ENCODE results near the gene CHRM4. TPM values are rescaled to one million over a fixed set of nuclear protein-coding genes. Genes with fewer than 3 reads are reported as not detected.

CHRM4 gene
- total and polyA plus RNA-seq, 2 of the 13 experiments (the other 11 are each of a cell fraction or from before 2014, with no cell fraction given): 0.13 to 0.21 TPM

GRCh38 chr11:46380340-46381047, 11.1 kb downstream of the CHRM4 start (continued):
- TF ChIP-seq SAP130 (CRISPR knock-in tag; IDR thresholded peaks at IDR 0.05; ENCODE audit: low read depth) (peak; percentile 90), MEIS1 (CRISPR knock-in tag; IDR thresholded peaks at IDR 0.05; ENCODE audit: borderline replicate concordance) (no peak), HOXD1 (CRISPR knock-in tag; IDR thresholded peaks at IDR 0.05) (no peak), MIXL1 (CRISPR knock-in tag; IDR thresholded peaks at IDR 0.05) (no peak), ZNF563 (CRISPR knock-in tag; IDR thresholded peaks at IDR 0.05) (no peak), ZNF891 (CRISPR knock-in tag; IDR thresholded peaks at IDR 0.05) (no peak), ZNF574 (CRISPR knock-in tag; IDR thresholded peaks at IDR 0.05) (no peak; the same call in none of the 2 replicates), ADNP (CRISPR knock-in tag; IDR thresholded peaks at IDR 0.05) (no peak), ZNF484 (CRISPR knock-in tag; IDR thresholded peaks at IDR 0.05; ENCODE audit: borderline replicate concordance, low read depth) (no peak), HNRNPLL (IDR thresholded peaks at IDR 0.05; ENCODE audit: low read depth, low read length, poor library complexity, severe bottlenecking) (peak; percentile 27), CAMTA2 (CRISPR knock-in tag; IDR thresholded peaks at IDR 0.05; ENCODE audit: borderline replicate concordance) (no peak), E2F1 (CRISPR knock-in tag; IDR thresholded peaks at IDR 0.05) (0 out of 2 replicates have a peak, but pooled peaks have one; percentile 22), E2F2 (CRISPR knock-in tag; IDR thresholded peaks at IDR 0.05; ENCODE audit: borderline replicate concordance) (no peak), MAZ (IDR thresholded peaks at IDR 0.05; ENCODE audit: borderline replicate concordance, low read depth, low read length) (no peak), MAZ (CRISPR knock-in tag; IDR thresholded peaks at IDR 0.05; ENCODE audit: low read depth) (peak; percentile 26)
- TF ChIP-seq, protein P1, sequence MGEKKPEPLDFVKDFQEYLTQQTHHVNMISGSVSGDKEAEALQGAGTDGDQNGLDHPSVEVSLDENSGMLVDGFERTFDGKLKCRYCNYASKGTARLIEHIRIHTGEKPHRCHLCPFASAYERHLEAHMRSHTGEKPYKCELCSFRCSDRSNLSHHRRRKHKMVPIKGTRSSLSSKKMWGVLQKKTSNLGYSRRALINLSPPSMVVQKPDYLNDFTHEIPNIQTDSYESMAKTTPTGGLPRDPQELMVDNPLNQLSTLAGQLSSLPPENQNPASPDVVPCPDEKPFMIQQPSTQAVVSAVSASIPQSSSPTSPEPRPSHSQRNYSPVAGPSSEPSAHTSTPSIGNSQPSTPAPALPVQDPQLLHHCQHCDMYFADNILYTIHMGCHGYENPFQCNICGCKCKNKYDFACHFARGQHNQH (CRISPR knock-in tag; IDR thresholded peaks at IDR 0.05): 0 out of 2 replicates have a peak, but pooled peaks have one; percentile 20
- TF ChIP-seq, protein P2, sequence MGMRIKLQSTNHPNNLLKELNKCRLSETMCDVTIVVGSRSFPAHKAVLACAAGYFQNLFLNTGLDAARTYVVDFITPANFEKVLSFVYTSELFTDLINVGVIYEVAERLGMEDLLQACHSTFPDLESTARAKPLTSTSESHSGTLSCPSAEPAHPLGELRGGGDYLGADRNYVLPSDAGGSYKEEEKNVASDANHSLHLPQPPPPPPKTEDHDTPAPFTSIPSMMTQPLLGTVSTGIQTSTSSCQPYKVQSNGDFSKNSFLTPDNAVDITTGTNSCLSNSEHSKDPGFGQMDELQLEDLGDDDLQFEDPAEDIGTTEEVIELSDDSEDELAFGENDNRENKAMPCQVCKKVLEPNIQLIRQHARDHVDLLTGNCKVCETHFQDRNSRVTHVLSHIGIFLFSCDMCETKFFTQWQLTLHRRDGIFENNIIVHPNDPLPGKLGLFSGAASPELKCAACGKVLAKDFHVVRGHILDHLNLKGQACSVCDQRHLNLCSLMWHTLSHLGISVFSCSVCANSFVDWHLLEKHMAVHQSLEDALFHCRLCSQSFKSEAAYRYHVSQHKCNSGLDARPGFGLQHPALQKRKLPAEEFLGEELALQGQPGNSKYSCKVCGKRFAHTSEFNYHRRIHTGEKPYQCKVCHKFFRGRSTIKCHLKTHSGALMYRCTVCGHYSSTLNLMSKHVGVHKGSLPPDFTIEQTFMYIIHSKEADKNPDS (CRISPR knock-in tag; IDR thresholded peaks at IDR 0.05): no peak
- TF ChIP-seq, protein P3, sequence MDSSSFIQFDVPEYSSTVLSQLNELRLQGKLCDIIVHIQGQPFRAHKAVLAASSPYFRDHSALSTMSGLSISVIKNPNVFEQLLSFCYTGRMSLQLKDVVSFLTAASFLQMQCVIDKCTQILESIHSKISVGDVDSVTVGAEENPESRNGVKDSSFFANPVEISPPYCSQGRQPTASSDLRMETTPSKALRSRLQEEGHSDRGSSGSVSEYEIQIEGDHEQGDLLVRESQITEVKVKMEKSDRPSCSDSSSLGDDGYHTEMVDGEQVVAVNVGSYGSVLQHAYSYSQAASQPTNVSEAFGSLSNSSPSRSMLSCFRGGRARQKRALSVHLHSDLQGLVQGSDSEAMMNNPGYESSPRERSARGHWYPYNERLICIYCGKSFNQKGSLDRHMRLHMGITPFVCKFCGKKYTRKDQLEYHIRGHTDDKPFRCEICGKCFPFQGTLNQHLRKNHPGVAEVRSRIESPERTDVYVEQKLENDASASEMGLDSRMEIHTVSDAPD (CRISPR knock-in tag; IDR thresholded peaks at IDR 0.05): peak; percentile 71; the same call in 1 of the 2 replicates
